Calu3 (cell line): Measurements from ENCODE around the gene SLC40A1. TPM values are rescaled to one million over a fixed set of nuclear protein-coding genes. Genes with fewer than 3 reads are reported as not detected.

Experiments used
- BruUV-seq: library from RNA; stranded (reverse); fragments of 400-500 nt; replicated peaks from 2 replicates; lab custom pipeline; 2021; lab: Mats Ljungman, UMichigan
- CTCF ChIA-PET: fragments of 300-600 bp; sonication (Branson Sonifier 250); formaldehyde crosslinking; loops from one replicate; lab custom pipeline; 2022; ENCODE audit warnings: antibody characterized with exemption; lab: Charles Lee
- DNase-seq: peaks from one replicate; pipeline ENCODE4 v3.0.0; 2022
- H3K27ac Mint-ChIP-seq: one replicate; pipeline ENCODE4 v1.8.0; 2022; ENCODE audit warnings: mixed read lengths; ENCODE audit not compliant: unreplicated experiment
- H3K27me3 Mint-ChIP-seq: one replicate; pipeline ENCODE4 v1.8.0; 2022; ENCODE audit warnings: mixed read lengths; ENCODE audit not compliant: unreplicated experiment
- H3K36me3 Mint-ChIP-seq: one replicate; pipeline ENCODE4 v1.8.0; 2022; ENCODE audit warnings: mild to moderate bottlenecking, moderate library complexity, mixed read lengths; ENCODE audit not compliant: insufficient read depth, unreplicated experiment
- H3K4me1 Mint-ChIP-seq: one replicate; pipeline ENCODE4 v1.8.0; 2022; ENCODE audit warnings: mild to moderate bottlenecking, low read depth, mixed read lengths; ENCODE audit not compliant: unreplicated experiment
- H3K4me3 Mint-ChIP-seq: one replicate; pipeline ENCODE4 v1.8.0; 2022; ENCODE audit warnings: mild to moderate bottlenecking, low read depth, moderate library complexity, mixed read lengths; ENCODE audit not compliant: unreplicated experiment
- H3K9me3 Mint-ChIP-seq: one replicate; pipeline ENCODE4 v1.8.0; 2022; ENCODE audit warnings: low read depth, mixed read lengths; ENCODE audit not compliant: unreplicated experiment
- intact Hi-C: fragments of 100-400 bp; cut with micrococcal nuclease; formaldehyde crosslinking; loops from one replicate; pipeline ENCODE4 v1.10.0; 2022; ENCODE audit not compliant: unreplicated experiment
- total RNA-seq: library from RNA; stranded (reverse); gene quantifications from 2 replicates; pipeline ENCODE4 v1.2.3, GENCODE V29; 2022
- TF ChIP-seq, protein P1 (sequence below): fragments of 200-600 bp; IDR thresholded peaks from one replicate; pipeline ENCODE4 v1.8.0; 2022; ENCODE audit warnings: antibody characterized with exemption; ENCODE audit not compliant: unreplicated experiment

The SLC40A1 gene
- total RNA-seq, 1 experiment from 2014 or later = 37.6 TPM

DNA sequence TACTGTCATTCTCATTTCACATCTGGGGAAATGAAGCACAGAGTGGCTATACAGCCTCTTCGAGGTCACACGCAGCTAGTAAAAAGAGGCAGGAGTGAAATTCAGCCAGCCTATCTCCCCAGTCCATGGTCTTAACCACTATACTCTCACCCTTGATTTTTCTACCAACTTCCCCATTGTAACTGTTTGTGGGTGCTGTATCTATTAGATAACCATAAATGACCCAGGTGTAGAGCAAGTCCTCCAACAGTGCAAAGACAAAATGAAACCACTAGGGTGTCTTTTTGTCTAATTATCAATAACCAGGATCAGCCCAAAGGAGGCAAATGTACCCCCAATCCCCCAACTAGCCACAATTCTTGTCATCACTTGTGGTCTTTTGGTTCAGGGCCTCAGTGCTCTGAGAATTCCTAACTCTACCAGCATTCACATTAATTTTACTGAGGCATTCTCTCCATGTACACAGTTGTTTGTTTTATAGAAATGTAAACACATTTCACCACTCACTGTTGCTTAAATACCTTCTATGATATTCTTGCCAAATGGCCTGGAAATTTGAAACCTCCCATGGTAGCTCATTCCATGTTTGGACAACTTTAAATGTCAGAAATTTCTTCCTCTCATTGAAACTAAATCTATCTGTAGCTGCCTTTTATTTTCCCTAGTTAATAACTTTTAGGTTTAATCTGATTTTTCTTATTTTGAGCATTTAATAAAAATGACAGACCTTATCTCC is 58.7 kb downstream of the SLC40A1 start:
- no peaks in the 10 kb centered on the region for H3K27me3 Mint-ChIP-seq
- H3K36me3 Mint-ChIP-seq = peaks cover 5% of the 10 kb centered on the region
- intact Hi-C loops = loop anchor here (2.0 to 5.0 kb wide), 2 partner anchors 31 to 55 kb away; no protein-coding TSS in a partner anchor
- H3K4me1 Mint-ChIP-seq = peaks cover 25% of the 10 kb centered on the region
- CTCF ChIA-PET = interaction anchor here (1.2 to 1.5 kb wide), 2 partner anchors 15 to 51 kb away, joined by 4 read pairs; no protein-coding TSS in a partner anchor
- no TSS peak for BruUV-seq
- DNase-seq = no peak
- no peaks in the 10 kb centered on the region for H3K9me3 Mint-ChIP-seq
- peak overlapping the region; percentile 35 for H3K4me3 Mint-ChIP-seq
- peak overlapping the region; percentile 72 for H3K27ac Mint-ChIP-seq
- TF ChIP-seq, protein P1, sequence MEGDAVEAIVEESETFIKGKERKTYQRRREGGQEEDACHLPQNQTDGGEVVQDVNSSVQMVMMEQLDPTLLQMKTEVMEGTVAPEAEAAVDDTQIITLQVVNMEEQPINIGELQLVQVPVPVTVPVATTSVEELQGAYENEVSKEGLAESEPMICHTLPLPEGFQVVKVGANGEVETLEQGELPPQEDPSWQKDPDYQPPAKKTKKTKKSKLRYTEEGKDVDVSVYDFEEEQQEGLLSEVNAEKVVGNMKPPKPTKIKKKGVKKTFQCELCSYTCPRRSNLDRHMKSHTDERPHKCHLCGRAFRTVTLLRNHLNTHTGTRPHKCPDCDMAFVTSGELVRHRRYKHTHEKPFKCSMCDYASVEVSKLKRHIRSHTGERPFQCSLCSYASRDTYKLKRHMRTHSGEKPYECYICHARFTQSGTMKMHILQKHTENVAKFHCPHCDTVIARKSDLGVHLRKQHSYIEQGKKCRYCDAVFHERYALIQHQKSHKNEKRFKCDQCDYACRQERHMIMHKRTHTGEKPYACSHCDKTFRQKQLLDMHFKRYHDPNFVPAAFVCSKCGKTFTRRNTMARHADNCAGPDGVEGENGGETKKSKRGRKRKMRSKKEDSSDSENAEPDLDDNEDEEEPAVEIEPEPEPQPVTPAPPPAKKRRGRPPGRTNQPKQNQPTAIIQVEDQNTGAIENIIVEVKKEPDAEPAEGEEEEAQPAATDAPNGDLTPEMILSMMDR = no peak

DNA sequence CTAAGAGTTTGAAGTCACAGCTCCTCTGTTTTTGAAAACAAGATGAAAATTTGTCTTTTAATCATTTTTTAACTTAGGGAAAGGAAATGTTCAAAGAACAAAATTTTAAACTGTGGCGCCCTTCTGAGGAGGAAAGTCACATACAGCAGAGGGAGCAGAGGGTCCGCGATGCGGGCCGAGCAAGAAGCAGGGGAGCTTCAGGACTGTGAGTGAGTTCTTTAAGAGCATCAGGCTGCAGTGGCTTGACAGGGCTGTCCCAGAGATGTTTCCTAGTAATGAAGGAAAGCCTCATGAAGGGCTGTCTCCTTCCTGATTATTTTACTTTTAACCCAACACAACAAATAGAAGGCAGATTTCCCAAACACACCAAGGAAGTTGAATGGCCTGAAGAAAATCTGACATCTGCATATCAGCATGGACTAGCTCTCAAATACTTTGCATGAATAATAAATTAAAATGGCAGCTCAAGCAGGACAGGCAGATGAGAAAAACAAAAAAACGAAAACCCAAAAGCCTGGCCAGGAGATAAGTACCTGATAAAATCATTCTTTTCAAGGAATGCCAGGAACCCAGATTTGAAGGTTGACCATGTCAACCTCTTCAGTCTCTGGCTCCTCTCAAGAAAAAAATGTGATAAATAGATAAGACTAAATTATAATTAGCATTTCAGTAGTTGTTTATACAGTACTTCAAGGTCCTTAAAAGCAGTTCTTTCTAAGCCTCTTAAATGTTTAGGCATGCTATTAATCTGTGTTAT is 60.8 kb downstream of the SLC40A1 start:
- BruUV-seq = no TSS peak
- H3K27ac Mint-ChIP-seq = no peak overlapping the region
- H3K27me3 Mint-ChIP-seq = no peaks in the 10 kb centered on the region
- intact Hi-C loops = loop anchor here (5.0 kb wide), 1 partner anchor 53 kb away; no protein-coding TSS in a partner anchor
- no peak overlapping the region for H3K4me3 Mint-ChIP-seq
- H3K4me1 Mint-ChIP-seq = peaks cover 19% of the 10 kb centered on the region
- CTCF ChIA-PET = no interaction called here
- TF ChIP-seq, protein P1 = no peak
- DNase-seq = no peak
- H3K9me3 Mint-ChIP-seq = no peaks in the 10 kb centered on the region
- H3K36me3 Mint-ChIP-seq = peaks cover 5% of the 10 kb centered on the region

DNA sequence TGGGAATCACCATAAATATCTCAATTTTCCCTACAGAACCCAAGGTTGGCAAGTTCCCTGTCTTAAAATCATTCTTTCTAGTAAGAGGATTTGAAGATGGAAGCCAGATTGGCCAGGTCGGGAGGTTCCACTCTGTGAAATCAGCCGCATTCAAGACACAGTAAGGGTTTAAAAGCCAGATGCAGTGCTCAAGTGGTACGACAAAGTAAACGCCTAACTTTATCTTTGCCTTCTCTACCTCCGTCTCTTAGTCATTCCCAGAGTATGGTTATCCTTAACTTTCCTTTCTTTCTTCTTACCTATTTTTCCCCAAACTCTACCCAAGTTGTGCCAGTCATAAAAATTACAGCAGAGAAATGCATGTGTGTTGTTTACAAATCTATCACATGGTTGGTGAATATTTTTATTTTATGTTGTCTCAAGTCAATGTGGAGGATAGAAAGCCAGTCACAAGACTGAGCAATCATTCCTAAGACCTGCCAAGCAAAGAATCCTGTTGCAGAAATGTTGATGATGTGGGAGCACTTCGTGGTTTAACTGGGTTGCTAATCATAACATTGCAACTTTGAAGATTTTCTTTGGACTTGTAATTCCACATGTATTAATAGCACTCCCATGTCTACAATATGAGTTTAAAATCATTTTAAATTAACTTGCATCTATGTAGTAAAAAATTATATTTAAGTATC is 62.6 kb downstream of the SLC40A1 start:
- TF ChIP-seq, protein P1 = no peak
- Mint-ChIP-seq H3K36me3 (peaks cover 5% of the 10 kb centered on the region), H3K27ac (no peak overlapping the region), H3K4me1 (peaks cover 16% of the 10 kb centered on the region), H3K4me3 (no peak overlapping the region), H3K9me3 (no peaks in the 10 kb centered on the region), H3K27me3 (no peaks in the 10 kb centered on the region)
- BruUV-seq = no TSS peak
- DNase-seq = no peak
- intact Hi-C loops = no loop called here
- CTCF ChIA-PET = no interaction called here

DNA sequence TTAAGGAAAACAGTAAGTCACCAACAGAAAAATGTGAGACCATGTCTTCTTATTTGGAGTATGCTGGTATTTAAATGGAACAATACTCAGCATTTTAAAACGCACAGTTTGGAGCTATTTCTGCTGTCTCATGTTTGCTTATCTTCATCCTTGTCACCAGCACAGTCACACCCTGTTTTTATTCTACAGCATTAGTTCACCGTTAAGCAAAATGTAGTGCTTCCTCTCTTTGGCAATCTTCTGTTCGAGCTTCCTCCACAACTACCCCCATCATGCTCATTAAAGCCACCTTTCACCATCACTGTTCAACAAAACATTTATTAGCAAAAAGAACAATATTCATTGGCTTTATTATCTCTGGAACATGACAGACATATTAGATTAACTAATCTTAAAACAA is 64.0 kb downstream of the SLC40A1 start:
- TF ChIP-seq, protein P1 = no peak
- H3K27me3 Mint-ChIP-seq = no peaks in the 10 kb centered on the region
- intact Hi-C loops = no loop called here
- CTCF ChIA-PET = no interaction called here
- peaks cover 2% of the 10 kb centered on the region for H3K4me1 Mint-ChIP-seq
- BruUV-seq = no TSS peak
- H3K9me3 Mint-ChIP-seq = no peaks in the 10 kb centered on the region
- DNase-seq = no peak
- no peak overlapping the region for H3K27ac Mint-ChIP-seq
- no peak overlapping the region for H3K4me3 Mint-ChIP-seq
- H3K36me3 Mint-ChIP-seq = no peaks in the 10 kb centered on the region
